CD4-positive, alpha-beta T cell treated with Interleukin-21 for 1 hour (primary cell): Measurements from ENCODE around the gene AMBN.
"Not testable (repeated sequence)": the region's sequence is repeated elsewhere in the genome, so short reads cannot be mapped to it uniquely, and the experiment has no call there.

Experiments
- DNase-seq: peaks from one replicate; pipeline ENCODE4 v3.0.0-alpha.2; 2020

The AMBN gene

DNA sequence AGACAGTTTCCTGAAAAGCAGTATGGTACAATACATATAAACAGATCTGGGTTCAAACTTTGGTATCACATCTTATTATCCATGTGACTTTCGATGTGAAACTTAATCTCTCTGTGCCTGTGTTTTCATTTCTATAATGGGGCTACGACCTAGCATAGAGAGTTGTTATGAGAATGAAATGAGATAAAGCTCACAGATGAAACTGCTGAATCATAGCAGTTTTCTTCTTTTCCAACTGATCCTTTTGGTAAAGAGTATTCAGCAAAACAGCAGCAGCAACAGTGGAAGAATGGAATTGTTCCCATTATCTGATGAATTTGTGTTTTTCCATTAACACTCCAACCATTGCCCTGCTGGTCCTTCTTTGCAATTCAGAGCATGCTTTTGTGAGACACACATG, 16.3 kb downstream of the AMBN start:
- no peak for DNase-seq

DNA sequence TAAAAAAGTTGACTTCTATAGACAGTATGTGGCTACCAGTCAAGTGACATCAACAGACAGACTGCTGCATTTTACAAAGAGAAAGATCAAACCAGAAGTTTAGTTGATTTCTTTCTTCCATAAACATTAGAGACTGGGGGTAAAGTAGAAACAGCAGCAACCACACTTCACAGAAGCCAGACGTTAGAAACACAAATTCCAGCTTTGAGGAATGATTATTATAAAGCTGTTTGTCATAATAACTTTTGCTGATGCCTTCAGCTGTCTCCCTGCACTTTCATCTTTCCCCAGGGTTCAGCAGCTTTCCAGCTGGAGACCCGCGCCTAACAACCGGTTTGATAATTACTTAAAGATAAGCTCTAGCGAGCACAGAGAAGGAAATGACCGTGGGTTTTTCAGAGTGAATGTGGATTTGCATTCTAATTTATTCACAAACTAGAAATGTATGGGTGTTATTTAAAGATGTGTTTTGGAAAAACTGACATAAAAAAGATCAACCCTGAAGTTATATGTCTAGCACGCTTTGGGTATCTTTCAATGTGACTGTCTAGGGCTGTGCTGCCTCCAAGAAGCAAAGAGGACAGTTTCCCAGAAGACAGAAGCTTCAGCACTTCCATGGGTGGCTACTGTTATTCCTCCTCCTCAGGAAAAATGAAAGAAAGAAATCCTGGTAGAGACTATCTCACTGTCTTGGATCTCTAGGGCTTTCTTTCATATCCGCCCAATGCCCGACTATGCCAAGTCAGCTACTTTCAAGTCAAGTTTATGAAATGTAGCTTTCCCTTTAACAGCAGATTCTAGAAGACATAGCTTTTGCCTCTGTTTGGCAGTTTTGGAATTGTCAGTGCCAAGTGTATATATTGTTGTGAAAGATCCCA, 21.5 kb downstream of the AMBN start:
- DNase-seq = no peak

DNA sequence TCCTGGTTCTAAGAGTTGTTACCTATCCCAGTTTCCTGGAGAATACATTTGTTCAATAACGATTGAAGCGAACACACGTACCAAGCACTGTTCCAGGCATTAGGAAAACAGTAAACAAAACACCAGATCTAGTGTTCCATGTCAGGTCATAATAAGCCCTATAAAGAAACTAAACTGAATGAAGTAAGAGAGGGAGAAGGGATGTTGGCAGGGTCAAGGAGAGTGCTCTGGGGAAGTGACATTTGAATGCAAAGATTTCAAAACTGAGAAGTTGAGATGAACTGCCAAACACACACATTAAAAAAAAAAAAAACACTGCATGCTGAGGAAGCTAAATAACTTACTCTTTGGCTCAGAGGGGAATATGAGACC, 22.1 kb downstream of the AMBN start:
- DNase-seq = no peak

DNA sequence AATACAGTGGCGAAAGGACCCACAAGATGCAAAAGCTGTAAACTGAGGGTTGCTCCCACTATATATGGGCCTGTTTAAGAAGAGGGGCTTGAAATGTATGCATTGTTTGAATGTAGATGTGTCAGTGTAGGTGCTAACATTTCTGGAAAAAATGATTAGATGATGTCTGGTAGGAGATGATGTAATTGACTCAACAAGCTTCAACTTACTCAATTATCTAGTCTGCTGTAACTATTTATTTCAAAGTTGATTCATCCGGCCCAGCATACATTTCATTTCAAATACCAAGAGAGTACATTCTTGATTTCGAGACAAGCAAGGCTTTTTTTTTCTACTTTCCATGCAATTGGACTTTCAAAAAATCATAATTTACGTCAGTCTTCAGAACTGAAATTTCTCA, 27.2 kb downstream of the AMBN start:
- no peak for DNase-seq

DNA sequence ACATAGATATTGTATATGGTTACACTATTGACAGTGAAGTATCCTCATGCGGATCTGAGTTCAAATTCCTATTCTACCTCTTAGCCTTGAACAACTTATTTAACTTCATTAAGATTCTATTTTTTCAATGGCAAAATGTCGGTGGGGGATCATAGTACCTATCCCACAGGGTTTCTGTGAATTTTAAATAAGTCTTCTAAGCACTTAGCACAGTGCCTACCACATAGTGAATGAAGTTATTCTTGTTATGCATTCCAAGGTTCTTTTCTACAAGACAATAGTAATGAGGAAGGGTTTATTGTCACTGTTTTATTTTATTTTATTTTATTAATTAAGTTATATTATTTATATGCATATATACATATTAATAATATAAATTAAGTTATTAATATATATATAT, 27.7 kb downstream of the AMBN start:
- DNase-seq = no peak

DNA sequence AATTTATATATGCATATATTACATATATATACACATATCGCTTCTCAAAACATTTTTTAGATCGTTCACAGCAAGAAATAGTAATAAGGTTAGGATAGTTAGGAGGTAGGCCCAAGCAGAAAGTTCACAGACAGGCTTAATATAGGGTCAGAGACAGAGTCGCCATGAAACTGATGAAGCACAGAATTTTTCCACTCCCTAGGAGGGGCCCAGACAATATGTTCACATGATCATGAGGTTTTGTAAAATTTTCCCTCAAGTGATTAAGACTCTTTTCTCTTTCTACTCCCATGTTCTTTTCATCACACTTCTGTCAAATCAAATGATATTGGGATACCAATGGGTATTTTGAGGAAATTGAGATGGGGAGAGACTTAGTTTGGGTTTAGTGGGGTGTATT, 31.3 kb downstream of the AMBN start:
- no peak for DNase-seq

DNA sequence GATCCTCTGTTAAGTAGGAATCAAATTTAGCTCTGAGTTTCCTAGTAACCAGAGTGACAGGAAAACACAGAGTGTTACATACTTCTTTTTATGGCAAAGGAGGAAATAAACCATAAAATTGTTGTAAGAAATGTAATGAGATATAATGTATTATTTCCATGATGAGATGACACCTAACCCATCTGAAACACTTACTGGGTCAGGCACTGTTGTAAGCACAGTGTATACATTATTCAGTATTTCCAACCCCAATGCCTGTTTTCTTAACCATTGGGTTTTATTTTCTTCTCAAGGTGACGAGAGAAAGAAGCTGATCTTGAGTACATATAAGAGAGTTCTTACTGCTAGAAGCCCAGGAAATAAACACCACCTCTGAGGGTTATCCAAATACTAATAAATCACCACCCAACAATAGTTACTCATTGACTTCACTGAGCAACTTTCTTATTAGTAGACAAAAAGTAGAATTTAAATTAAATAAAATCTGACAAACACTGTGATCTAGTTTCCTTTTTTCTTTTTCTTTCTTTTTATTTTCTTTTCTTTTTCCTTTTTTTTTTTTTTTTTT, 32.3 kb downstream of the AMBN start:
- no peak for DNase-seq

DNA sequence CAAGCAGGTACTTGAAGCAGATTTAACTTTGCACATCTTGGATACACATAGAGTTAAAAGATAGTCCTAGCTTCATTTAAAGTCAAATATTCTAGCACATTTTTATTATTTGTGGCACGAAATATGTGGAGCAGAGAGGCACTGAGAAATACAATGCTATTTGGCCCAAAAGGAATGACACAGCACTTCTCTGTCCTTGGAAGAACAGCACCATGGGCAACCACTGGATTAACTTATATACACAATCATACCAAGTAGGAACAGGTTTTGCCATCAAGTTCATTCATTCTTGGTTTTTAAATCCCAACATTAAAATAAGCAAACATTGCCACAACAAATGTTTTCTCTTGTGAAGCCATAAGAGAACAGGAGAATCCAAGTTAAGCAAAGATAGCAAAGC, 35.6 kb downstream of the AMBN start:
- DNase-seq = no peak

DNA sequence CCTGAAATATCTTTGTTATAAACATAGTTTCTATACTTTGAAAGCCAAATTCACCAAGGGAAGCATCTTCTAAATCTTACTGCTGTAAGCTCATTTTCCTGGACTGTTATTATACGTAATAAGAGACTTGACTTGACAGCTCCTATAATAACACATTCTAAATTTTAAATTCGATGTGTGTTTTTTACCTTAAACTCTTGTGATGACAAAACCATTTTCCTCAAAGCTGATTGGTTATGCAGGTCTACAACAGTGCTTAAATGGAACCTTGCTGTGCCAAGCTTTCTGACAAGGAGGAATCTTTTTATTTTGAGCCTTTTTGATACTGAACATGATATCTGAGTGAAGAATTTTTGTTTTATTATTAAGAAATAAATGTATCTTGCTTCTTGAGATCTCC, 36.4 kb downstream of the AMBN start, which contains the start of gene ENAM:
TSS of gene ENAM (plus strand) at position 301 of the 400 bp plus-strand sequence. CDS start 757 bp downstream, outside the sequence.
- no peak for DNase-seq

DNA sequence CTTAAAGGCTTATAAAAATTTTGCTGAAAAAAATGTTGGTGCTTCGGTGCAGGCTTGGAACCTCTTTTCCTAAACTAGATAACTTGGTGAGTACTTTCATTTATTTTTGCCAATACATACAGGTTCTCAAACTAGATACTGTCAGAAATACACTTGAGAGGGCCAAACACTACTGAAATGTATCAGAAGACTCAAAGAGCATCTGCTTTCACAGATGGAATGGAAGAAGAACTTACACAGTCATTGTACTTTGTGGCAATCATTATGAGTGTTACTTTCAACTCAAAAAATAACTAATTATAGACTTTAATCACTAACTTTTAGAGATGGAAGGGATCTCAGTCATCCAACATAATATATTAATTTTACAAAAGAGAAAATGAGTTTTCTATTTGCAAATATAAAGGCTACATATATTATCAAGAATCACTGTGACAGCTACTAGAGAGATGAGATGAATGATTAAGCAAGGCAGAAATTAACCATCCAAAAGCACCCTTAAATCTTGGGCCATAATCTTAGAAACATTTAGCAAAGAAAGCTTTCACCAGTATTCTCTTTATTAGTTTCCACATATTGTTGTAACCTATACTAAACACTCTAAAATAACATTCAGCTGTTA, 37.5 kb downstream of the AMBN start:
- DNase-seq = no peak

DNA sequence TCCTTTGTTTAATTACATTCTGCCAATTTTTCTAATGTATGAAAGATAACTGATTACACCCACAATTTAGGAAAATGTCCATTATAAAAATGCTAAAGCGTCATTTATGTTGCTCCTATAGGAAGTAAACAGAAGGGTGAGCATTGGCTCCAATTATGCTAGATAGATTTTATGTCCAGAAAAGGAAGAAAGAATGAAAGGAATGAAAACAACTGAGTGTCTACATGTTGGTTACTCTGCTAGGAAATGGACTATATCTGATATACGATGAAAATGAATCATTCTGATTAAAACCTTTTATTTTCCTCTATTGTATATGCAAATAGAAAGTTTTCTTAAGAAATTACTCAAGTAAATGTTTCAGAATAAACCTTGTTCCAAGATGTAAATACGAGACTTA, 38.1 kb downstream of the AMBN start:
- DNase-seq = no peak

DNA sequence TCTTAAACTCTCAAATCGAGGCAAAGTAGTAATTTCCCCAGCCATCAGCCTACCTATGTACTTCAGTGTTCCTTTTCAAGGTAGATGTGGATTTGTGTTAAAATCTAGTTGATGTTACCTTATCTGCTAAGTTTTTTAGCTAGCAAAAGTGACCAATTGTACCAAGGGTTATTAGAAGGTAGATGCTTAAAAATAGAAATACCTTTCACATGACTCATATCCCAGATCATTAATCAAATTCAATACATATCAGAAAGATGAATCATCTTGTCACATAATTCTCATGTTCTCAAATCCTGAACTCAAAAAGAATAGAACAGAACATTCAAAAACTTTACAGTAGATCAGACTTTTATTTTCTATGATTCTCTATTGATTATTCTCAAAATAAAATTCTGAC, 40.0 kb downstream of the AMBN start:
- no peak for DNase-seq

DNA sequence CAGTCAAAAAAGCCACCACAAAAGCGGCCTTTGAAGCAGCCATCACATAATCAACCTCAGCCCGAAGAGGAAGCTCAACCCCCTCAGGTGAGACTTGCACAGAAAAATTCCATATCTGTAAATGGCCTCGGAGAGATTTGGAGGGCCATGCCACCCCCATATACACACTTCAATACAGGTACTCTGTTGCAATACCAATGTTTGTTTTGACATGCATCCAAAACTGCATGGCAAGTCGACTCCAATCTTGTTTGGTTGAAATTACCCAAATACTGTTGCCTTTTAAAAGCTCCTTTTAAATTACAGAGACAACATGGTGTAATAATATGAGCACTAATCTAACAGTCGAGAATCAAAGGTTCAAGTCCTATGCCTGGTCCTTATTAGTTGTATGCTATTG, 42.4 kb downstream of the AMBN start:
- DNase-seq = no peak

DNA sequence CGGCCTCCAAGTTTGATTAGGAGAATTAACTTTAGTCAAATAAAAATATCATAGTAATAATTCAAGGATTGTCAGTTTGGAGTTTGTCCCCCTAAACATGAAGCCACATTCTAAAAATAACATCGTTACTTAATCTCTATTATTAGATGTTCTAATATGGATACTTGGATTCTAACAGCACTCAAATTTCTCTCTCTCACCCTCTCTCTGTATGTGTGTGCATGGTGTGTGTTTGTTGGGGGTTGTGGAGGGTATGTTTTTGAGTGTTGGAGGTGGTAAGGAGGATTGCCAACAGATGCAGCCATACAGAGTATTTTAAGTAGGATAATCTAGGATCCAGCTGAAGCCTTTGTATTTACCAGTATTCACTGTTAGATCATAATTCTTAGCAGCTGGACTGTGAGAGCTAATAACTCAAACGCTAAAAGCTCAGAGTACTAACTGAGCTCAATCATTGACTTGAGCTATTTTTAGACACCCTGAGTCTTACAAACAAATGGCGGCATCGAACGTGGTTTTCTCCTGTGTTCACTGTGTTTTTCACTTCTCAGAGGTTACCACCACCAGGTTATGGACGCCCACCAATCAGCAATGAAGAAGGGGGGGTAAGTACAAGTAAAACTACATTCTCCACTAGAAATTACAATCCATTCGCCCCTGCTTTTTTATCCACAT, 45.3 kb downstream of the AMBN start:
- no peak for DNase-seq

DNA sequence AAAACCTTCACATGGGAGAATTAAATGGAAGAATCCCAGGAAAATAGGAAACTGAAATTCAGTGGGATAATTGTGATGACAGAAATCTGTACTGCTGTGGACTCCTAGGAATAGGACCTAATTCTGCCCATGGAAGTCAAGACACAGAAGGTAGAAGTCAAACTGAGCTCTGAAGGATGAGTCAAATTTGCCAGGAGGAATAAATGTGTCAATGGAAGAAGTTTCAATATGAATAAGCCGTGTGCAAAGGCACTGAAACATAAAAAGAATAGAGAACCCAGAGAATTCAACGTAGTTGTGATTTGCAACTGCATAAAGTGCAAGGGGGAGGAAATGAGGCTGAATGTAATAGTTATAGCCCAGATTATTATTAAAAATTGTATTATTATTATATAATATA, 48.1 kb downstream of the AMBN start:
- DNase-seq = no peak

DNA sequence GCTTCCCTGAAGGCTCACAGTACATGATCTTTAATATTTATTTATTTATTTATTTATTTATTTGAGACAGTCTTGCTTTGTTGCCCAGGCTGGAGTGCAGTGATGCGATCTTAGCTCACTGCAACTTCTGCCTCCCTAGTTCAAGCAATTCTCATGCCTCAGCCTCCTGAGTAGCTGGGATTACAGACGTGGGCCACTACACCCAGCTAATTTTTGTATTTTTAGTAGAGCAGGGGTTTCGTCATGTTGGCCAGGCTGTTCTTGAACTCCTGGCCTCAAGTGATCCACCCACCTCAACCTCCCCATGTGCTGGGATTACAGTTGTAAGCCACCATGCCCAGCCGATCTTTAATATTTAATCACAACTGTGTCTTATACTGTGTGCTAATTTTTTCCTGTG, 58.7 kb downstream of the AMBN start:
- DNase-seq = not testable (repeated sequence)

DNA sequence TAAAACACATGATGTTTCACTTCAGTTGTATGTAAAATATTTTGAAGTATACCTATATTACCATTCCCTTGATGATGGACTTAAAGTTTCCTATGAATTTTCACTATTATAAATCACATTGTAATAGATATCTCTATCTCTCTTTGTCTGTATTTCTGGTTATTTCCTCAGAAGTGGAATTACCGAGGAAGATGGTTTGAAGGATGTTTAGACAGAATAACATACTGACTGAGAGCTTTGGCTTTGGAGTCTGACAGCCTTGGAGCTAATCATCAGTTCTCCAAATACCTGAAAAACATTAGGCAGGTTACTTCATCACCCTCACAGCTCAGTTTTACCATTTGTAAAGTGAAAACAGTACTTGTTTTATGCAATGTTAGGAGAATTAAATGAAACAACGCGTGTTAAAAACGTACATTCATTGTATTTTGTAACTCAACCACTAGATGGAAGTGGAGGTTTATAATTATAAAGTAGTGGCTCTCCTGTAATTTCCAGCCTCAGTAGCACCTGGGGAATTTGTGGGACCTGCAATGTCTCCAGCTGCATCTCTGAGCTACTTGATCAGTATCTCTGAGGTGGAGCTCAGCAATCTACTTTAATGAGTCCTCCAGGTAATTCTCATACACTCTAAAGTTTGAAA, 59.9 kb downstream of the AMBN start:
- DNase-seq = peak; percentile 51

DNA sequence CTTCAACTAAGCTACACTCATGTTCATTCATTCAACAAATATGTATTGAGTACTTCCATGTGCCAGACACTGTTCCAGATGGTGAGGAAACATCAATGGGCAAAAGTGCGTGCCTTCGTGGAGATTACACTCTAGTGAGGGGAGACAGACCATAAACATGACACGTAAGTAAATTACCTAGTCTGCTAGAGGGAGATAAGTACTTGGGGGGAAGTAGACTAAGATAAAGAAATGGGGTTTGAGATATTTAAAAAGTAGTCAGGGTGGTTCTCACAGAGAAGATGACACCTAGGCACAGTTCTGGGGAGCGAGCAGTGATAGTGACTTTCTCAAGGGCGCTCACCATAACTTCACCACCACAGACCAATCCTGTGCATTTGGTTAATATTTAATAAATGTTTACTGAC, 62.6 kb downstream of the AMBN start:
- no peak for DNase-seq
